H9 (cell line): ENCODE measurements around the gene VEGFC. TPM values are rescaled to one million over a fixed set of nuclear protein-coding genes. Genes with fewer than 3 reads are reported as not detected.

ENCODE experiments used
- DNase-seq: peaks from one replicate; pipeline ENCODE4 v3.0.0-alpha.2; 2017
- H2AFZ ChIP-seq: one replicate; pipeline ENCODE4 v1.6.1; 2013; ENCODE audit warnings: mild to moderate bottlenecking, low read length, control low read depth, moderate library complexity
- H2AK5ac ChIP-seq: 2 replicates; pipeline ENCODE4 v1.6.1; 2013; ENCODE audit warnings: low read length, control low read depth, mixed read lengths; ENCODE audit not compliant: insufficient read length
- H2BK120ac ChIP-seq: one replicate; pipeline ENCODE4 v1.6.1; 2013; ENCODE audit warnings: low read depth, mild to moderate bottlenecking, low read length, control low read depth, inconsistent platforms; ENCODE audit not compliant: poor library complexity, severe bottlenecking
- H2BK12ac ChIP-seq: 2 replicates; pipeline ENCODE4 v1.6.1; 2013; ENCODE audit warnings: low read length, control low read depth, mixed read lengths, low read depth; ENCODE audit not compliant: insufficient read length
- H2BK15ac ChIP-seq: 2 replicates; pipeline ENCODE4 v1.6.1; 2013; ENCODE audit warnings: low read depth, low read length, control low read depth
- H2BK20ac ChIP-seq: one replicate; pipeline ENCODE4 v1.6.1; 2013; ENCODE audit warnings: low read depth, mild to moderate bottlenecking, low read length, control low read depth, inconsistent platforms; ENCODE audit not compliant: poor library complexity, severe bottlenecking
- H2BK5ac ChIP-seq: 2 replicates; pipeline ENCODE4 v1.6.1; 2013; ENCODE audit warnings: low read length, control low read depth, mixed read lengths; ENCODE audit not compliant: insufficient read length
- H3K14ac ChIP-seq: 2 replicates; pipeline ENCODE4 v1.6.1; 2013; ENCODE audit warnings: low read length, control low read depth; ENCODE audit not compliant: insufficient read depth
- H3K18ac ChIP-seq: 2 replicates; pipeline ENCODE4 v1.6.1; 2013; ENCODE audit warnings: low read depth, mild to moderate bottlenecking, mixed read lengths, low read length, control low read depth; ENCODE audit not compliant: insufficient read length
- H3K23ac ChIP-seq: 2 replicates; pipeline ENCODE4 v1.6.1; 2013; ENCODE audit warnings: low read length, control low read depth, mixed read lengths, low read depth; ENCODE audit not compliant: insufficient read length
- H3K23me2 ChIP-seq: 2 replicates; pipeline ENCODE4 v1.6.1; 2013; ENCODE audit warnings: low read depth, mild to moderate bottlenecking, mixed read lengths, low read length, control low read depth; ENCODE audit not compliant: insufficient read length, poor library complexity, severe bottlenecking
- H3K27ac ChIP-seq: 2 replicates; pipeline ENCODE4 v1.5.1; 2013; ENCODE audit warnings: low read length, control low read depth, mixed read lengths, low read depth; ENCODE audit not compliant: insufficient read length
- H3K27me3 ChIP-seq: 2 replicates; pipeline ENCODE4 v1.6.1; 2013; ENCODE audit warnings: low read length, control low read depth, inconsistent platforms; ENCODE audit not compliant: insufficient read depth
- H3K4ac ChIP-seq: 2 replicates; pipeline ENCODE4 v1.6.1; 2013; ENCODE audit warnings: low read depth, mild to moderate bottlenecking, control low read depth, inconsistent platforms, low read length, moderate library complexity
- H3K4me1 ChIP-seq: 2 replicates; pipeline ENCODE4 v1.6.1; 2013; ENCODE audit warnings: low read length, control low read depth, inconsistent platforms; ENCODE audit not compliant: insufficient read depth
- H3K4me2 ChIP-seq: 2 replicates; pipeline ENCODE4 v1.6.1; 2013; ENCODE audit warnings: low read length, control low read depth, mixed read lengths; ENCODE audit not compliant: insufficient read length, insufficient read depth
- H3K56ac ChIP-seq: 2 replicates; pipeline ENCODE4 v1.6.1; 2013; ENCODE audit warnings: low read depth, mild to moderate bottlenecking, mixed read lengths, low read length, control low read depth; ENCODE audit not compliant: insufficient read length
- H3K79me1 ChIP-seq: 2 replicates; pipeline ENCODE4 v1.6.1; 2013; ENCODE audit warnings: low read depth, mild to moderate bottlenecking, moderate library complexity, low read length, control low read depth, inconsistent platforms; ENCODE audit not compliant: insufficient read depth, poor library complexity, severe bottlenecking
- H3K79me2 ChIP-seq: 2 replicates; pipeline ENCODE4 v1.6.1; 2013; ENCODE audit warnings: low read length, control low read depth, inconsistent platforms; ENCODE audit not compliant: insufficient read depth
- H3K9ac ChIP-seq: 2 replicates; pipeline ENCODE4 v1.6.1; 2013; ENCODE audit warnings: low read length, control low read depth, mixed read lengths; ENCODE audit not compliant: insufficient read length; ENCODE audit errors: extremely low read depth
- H3K9me3 ChIP-seq: one replicate; pipeline ENCODE4 v1.6.1; 2013; ENCODE audit warnings: low read depth, low read length, inconsistent platforms; ENCODE audit not compliant: control insufficient read depth
- H3T11ph ChIP-seq: one replicate; pipeline ENCODE4 v1.6.1; 2013; ENCODE audit warnings: mild to moderate bottlenecking, low read length, control low read depth, inconsistent platforms
- H4K20me1 ChIP-seq: one replicate; pipeline ENCODE4 v1.6.1; 2013; ENCODE audit not compliant: control insufficient read depth, insufficient read length, insufficient read depth
- H4K5ac ChIP-seq: 2 replicates; pipeline ENCODE4 v1.6.1; 2013; ENCODE audit warnings: low read depth, mild to moderate bottlenecking, mixed read lengths, low read length, control low read depth; ENCODE audit not compliant: insufficient read length
- H4K8ac ChIP-seq: replicated peaks from 2 replicates; pipeline ENCODE4 v1.6.1; 2013; ENCODE audit warnings: low read length, control low read depth, mixed read lengths, low read depth; ENCODE audit not compliant: insufficient read length
- H4K91ac ChIP-seq: 2 replicates; pipeline ENCODE4 v1.6.1; 2013; ENCODE audit warnings: low read depth, mild to moderate bottlenecking, moderate library complexity, mixed read lengths, low read length, control low read depth; ENCODE audit not compliant: insufficient read length
- H3K27ac Mint-ChIP-seq, 3 experiments: 2 replicates in 2 of 3; 3 replicates in 1 of 3; pipeline ENCODE4 v1.8.0; 2020 to 2021; ENCODE audit warnings: mixed read lengths in 3 of 3, mild to moderate bottlenecking in 1 of 3, moderate library complexity in 1 of 3
- H3K27me3 Mint-ChIP-seq: 2 replicates; pipeline ENCODE4 v1.8.0; 2021; ENCODE audit warnings: low read depth, mild to moderate bottlenecking, moderate library complexity, mixed read lengths
- H3K36me3 Mint-ChIP-seq, 3 experiments: 2 replicates in 2 of 3; 3 replicates in 1 of 3; pipeline ENCODE4 v1.8.0; 2020 to 2021; ENCODE audit warnings: low read depth in 3 of 3, mixed read lengths in 3 of 3; ENCODE audit not compliant: insufficient read depth in 1 of 3
- H3K4me1 Mint-ChIP-seq, 2 experiments: 2 replicates each; pipeline ENCODE4 v1.8.0; 2020; ENCODE audit warnings: mixed read lengths in 2 of 2
- H3K4me3 Mint-ChIP-seq, 2 experiments: 2 replicates in 1 of 2; 3 replicates in 1 of 2; pipeline ENCODE4 v1.8.0; 2020 to 2021; ENCODE audit warnings: mild to moderate bottlenecking in 2 of 2, mixed read lengths in 2 of 2, moderate library complexity in 1 of 2
- H3K9me3 Mint-ChIP-seq, 2 experiments: 2 replicates in 1 of 2; 3 replicates in 1 of 2; pipeline ENCODE4 v1.8.0; 2020; ENCODE audit warnings: mild to moderate bottlenecking in 2 of 2, mixed read lengths in 2 of 2, moderate library complexity in 1 of 2
- WGBS: extraction: QIAGEN DNeasy Blood & Tissue Kit; methylation state at CpG from one replicate; pipeline ENCODE4 v1.1.7; 2013; ENCODE audit warnings: missing lambda C conversion rate, low lambda C conversion rate, mixed read lengths; ENCODE audit not compliant: insufficient read length; ENCODE audit errors: extremely low coverage; 5-methylcytosine and 5-hydroxymethylcytosine counted together
- total RNA-seq: library from RNA; stranded (reverse); gene quantifications from 2 replicates; pipeline ENCODE4 v1.2.1, GENCODE V29; 2021
- TF ChIP-seq, protein P1 (sequence below): fragments of 200-600 bp; sonication (generic); conservative IDR thresholded peaks from 3 replicates; pipeline ENCODE4 v1.8.0; 2021; ENCODE audit warnings: antibody characterized with exemption, mild to moderate bottlenecking

Gene VEGFC
- total RNA-seq, 1 experiment from 2014 or later, result 0.46 TPM

DNA sequence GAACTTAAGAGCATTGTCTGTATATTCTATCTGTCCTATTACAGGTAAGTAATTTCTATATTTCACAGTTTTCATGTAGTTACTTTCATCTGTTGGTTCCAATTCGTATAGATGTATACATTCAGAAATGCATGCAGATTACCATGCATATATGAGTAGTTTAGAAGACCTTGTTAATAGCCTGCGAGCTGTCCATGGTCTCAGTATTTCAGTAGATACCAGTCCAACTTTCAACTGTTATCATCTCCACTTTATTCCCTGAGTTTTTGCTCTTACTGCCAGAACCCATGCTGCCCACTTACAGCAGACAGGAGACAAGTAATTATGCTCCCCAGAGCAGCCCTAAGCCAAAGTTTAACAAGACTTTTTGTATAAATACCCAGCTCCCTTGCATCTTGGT lies 37.7 kb downstream of the VEGFC start:
- H3K27ac ChIP-seq, result no peak overlapping the region
- H2BK15ac ChIP-seq, result no peak overlapping the region
- DNase-seq, result no peak
- no peaks in the 10 kb centered on the region; the same call in 1 of the 2 replicates for H3K4me1 ChIP-seq
- TF ChIP-seq, protein P1, sequence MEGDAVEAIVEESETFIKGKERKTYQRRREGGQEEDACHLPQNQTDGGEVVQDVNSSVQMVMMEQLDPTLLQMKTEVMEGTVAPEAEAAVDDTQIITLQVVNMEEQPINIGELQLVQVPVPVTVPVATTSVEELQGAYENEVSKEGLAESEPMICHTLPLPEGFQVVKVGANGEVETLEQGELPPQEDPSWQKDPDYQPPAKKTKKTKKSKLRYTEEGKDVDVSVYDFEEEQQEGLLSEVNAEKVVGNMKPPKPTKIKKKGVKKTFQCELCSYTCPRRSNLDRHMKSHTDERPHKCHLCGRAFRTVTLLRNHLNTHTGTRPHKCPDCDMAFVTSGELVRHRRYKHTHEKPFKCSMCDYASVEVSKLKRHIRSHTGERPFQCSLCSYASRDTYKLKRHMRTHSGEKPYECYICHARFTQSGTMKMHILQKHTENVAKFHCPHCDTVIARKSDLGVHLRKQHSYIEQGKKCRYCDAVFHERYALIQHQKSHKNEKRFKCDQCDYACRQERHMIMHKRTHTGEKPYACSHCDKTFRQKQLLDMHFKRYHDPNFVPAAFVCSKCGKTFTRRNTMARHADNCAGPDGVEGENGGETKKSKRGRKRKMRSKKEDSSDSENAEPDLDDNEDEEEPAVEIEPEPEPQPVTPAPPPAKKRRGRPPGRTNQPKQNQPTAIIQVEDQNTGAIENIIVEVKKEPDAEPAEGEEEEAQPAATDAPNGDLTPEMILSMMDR, result no peak
- no peaks in the 10 kb centered on the region for H4K20me1 ChIP-seq
- Mint-ChIP-seq H3K27me3 (no peaks in the 10 kb centered on the region), H3K36me3 (no peaks in the 10 kb centered on the region), H3K4me1 (no peaks in the 10 kb centered on the region; a peak in 1 of 4 replicates), H3K9me3 (no peaks in the 10 kb centered on the region), H3K27ac (no peak overlapping the region), H3K4me3 (no peak overlapping the region)
- no CpG with 5 or more reads among the region's 2 CpGs for WGBS
- H3K23me2 ChIP-seq, result no peaks in the 10 kb centered on the region
- H3K18ac ChIP-seq, result no peak overlapping the region
- no peak overlapping the region for H2BK12ac ChIP-seq
- no peaks in the 10 kb centered on the region for H3K9me3 ChIP-seq
- no peaks in the 10 kb centered on the region for H3K79me2 ChIP-seq
- no peak overlapping the region for H2BK120ac ChIP-seq
- no peak overlapping the region for H2AK5ac ChIP-seq
- H3T11ph ChIP-seq, result no peak overlapping the region
- no peaks in the 10 kb centered on the region for H3K27me3 ChIP-seq
- H2AFZ ChIP-seq, result no peak overlapping the region
- H3K56ac ChIP-seq, result no peak overlapping the region
- H3K14ac ChIP-seq, result no peak overlapping the region
- no peak overlapping the region for H4K91ac ChIP-seq
- H4K8ac ChIP-seq, result no peak overlapping the region
- H3K79me1 ChIP-seq, result no peaks in the 10 kb centered on the region
- no peak overlapping the region for H2BK5ac ChIP-seq
- H3K4me2 ChIP-seq, result no peak overlapping the region
- H4K5ac ChIP-seq, result no peak overlapping the region
- H3K9ac ChIP-seq, result no peak overlapping the region
- no peak overlapping the region for H3K23ac ChIP-seq
- H2BK20ac ChIP-seq, result no peak overlapping the region
- H3K4ac ChIP-seq, result no peak overlapping the region
